Measurements from ENCODE around the gene ATXN10. TPM values are rescaled to one million over a fixed set of nuclear protein-coding genes. Genes with fewer than 3 reads are reported as not detected.

Gene ATXN10
- total RNA-seq, 2 experiments from 2014 or later: 43.8 to 48.0 TPM

- H3K27me3 Mint-ChIP-seq: no peaks in the 10 kb centered on the region
- no peak for ATAC-seq (ENCODE audit: poor library complexity)
- no peaks in the 10 kb centered on the region for H3K9me3 Mint-ChIP-seq
- no peak overlapping the region for H3K4me3 Mint-ChIP-seq
- H3K4me1 ChIP-seq (ENCODE audit: insufficient read depth, low read length): no peaks in the 10 kb centered on the region
- H3K36me3 ChIP-seq (ENCODE audit: insufficient read depth, low read length): peaks cover 22% of the 10 kb centered on the region
- no peaks in the 10 kb centered on the region for H3K4me1 Mint-ChIP-seq (ENCODE audit: low read depth)
- intact Hi-C loops (cut with DNase I, micrococcal nuclease): no loop called here
- H3K27ac Mint-ChIP-seq: no peak overlapping the region
- H3K9me3 ChIP-seq (ENCODE audit: control insufficient read depth in 1 of 2, insufficient read depth in 1 of 2, low read length in 2 of 2): no peaks in the 10 kb centered on the region
- TF ChIP-seq, protein P1, sequence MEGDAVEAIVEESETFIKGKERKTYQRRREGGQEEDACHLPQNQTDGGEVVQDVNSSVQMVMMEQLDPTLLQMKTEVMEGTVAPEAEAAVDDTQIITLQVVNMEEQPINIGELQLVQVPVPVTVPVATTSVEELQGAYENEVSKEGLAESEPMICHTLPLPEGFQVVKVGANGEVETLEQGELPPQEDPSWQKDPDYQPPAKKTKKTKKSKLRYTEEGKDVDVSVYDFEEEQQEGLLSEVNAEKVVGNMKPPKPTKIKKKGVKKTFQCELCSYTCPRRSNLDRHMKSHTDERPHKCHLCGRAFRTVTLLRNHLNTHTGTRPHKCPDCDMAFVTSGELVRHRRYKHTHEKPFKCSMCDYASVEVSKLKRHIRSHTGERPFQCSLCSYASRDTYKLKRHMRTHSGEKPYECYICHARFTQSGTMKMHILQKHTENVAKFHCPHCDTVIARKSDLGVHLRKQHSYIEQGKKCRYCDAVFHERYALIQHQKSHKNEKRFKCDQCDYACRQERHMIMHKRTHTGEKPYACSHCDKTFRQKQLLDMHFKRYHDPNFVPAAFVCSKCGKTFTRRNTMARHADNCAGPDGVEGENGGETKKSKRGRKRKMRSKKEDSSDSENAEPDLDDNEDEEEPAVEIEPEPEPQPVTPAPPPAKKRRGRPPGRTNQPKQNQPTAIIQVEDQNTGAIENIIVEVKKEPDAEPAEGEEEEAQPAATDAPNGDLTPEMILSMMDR (IDR thresholded peaks at IDR 0.05): no peak
- no peak for DNase-seq
- H3K4me3 ChIP-seq (ENCODE audit: low read length): no peak overlapping the region
- H3K27me3 ChIP-seq (ENCODE audit: control insufficient read depth in 1 of 2, insufficient read depth in 2 of 2, low read length in 2 of 2): no peaks in the 10 kb centered on the region
- H3K27ac ChIP-seq (ENCODE audit: low read depth in 1 of 2, low read length in 2 of 2): no peak overlapping the region
- ChIA-PET CTCF (no interaction called here), POLR2A (no interaction called here)
- H3K36me3 Mint-ChIP-seq (ENCODE audit: low read depth): peaks cover 64% of the 10 kb centered on the region
These were observed 147.7 kb downstream of the ATXN10 start for GRCh38 chr22:45819305-45819704.

DNA sequence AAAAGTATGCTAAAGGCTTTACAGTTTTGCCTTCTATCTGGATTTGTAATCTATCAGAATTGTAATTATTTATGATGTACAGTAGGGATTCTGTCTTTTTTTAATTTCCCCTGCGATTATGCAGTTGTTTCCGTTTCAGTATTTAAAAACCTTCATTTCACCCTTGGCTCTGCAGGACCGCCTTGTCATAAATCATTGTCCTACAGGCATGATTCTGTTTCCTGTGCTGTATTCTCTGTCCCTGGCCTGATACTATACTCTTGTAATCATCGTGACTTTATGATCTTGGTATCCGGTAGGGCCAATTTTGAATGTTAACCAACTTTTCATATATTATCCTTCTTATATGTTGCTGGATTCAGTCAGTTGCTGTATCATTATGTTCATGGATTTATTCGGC, 151.7 kb downstream of the ATXN10 start:
- Histone ChIP-seq H3K27me3 (ENCODE audit: control insufficient read depth in 1 of 2, insufficient read depth in 2 of 2, low read length in 2 of 2) (no peaks in the 10 kb centered on the region), H3K36me3 (ENCODE audit: insufficient read depth, low read length) (peaks cover 21% of the 10 kb centered on the region), H3K4me3 (ENCODE audit: low read length) (no peak overlapping the region), H3K9me3 (ENCODE audit: control insufficient read depth in 1 of 2, insufficient read depth in 1 of 2, low read length in 2 of 2) (peaks cover 0 to 3% of the 10 kb centered on the region in 2 experiments), H3K4me1 (ENCODE audit: insufficient read depth, low read length) (no peaks in the 10 kb centered on the region), H3K27ac (ENCODE audit: low read depth in 1 of 2, low read length in 2 of 2) (no peak overlapping the region)
- no peak for ATAC-seq (ENCODE audit: poor library complexity)
- POLR2A ChIA-PET: no interaction called here
- TF ChIP-seq, protein P1 (IDR thresholded peaks at IDR 0.05): no peak
- Mint-ChIP-seq H3K36me3 (ENCODE audit: low read depth) (peaks cover 62% of the 10 kb centered on the region), H3K27ac (no peak overlapping the region), H3K4me1 (ENCODE audit: low read depth) (no peaks in the 10 kb centered on the region), H3K27me3 (no peaks in the 10 kb centered on the region), H3K4me3 (no peak overlapping the region), H3K9me3 (no peaks in the 10 kb centered on the region)
- intact Hi-C loops (cut with DNase I, micrococcal nuclease): no loop called here
- CTCF ChIA-PET: no interaction called here
- DNase-seq: no peak

DNA sequence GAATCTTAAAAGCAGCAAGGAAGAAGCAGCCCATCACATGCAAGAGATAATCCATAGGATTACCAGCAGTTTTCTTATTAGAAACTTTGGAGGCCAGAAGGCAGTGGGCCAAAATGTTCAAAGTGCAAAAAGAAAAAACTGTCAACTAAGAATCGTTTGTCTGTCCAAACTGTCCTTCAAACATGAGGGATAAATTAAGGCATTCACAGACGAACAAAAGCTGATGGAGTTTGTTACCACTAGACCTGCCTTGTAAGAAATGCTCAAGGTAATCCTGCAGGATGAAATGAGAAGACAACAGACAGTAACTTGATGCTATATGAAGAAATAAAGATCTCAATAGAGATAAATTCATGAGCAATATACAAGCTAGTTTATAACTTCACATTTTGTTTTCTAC, 154.9 kb downstream of the ATXN10 start:
- H3K27me3 Mint-ChIP-seq: no peaks in the 10 kb centered on the region
- ChIA-PET CTCF (no interaction called here), POLR2A (no interaction called here)
- Histone ChIP-seq H3K36me3 (ENCODE audit: insufficient read depth, low read length) (peaks cover 13% of the 10 kb centered on the region), H3K4me3 (ENCODE audit: low read length) (no peak overlapping the region), H3K9me3 (ENCODE audit: control insufficient read depth in 1 of 2, insufficient read depth in 1 of 2, low read length in 2 of 2) (peaks cover 0 to 3% of the 10 kb centered on the region in 2 experiments), H3K4me1 (ENCODE audit: insufficient read depth, low read length) (no peaks in the 10 kb centered on the region), H3K27ac (ENCODE audit: low read depth in 1 of 2, low read length in 2 of 2) (no peak overlapping the region), H3K27me3 (ENCODE audit: control insufficient read depth in 1 of 2, insufficient read depth in 2 of 2, low read length in 2 of 2) (no peaks in the 10 kb centered on the region)
- no peak for DNase-seq
- no peak overlapping the region for H3K27ac Mint-ChIP-seq
- intact Hi-C loops (cut with DNase I, micrococcal nuclease): no loop called here
- TF ChIP-seq, protein P1 (IDR thresholded peaks at IDR 0.05): no peak
- H3K4me3 Mint-ChIP-seq: no peak overlapping the region
- no peaks in the 10 kb centered on the region for H3K9me3 Mint-ChIP-seq
- no peaks in the 10 kb centered on the region for H3K4me1 Mint-ChIP-seq (ENCODE audit: low read depth)
- peaks cover 60% of the 10 kb centered on the region for H3K36me3 Mint-ChIP-seq (ENCODE audit: low read depth)
- no peak for ATAC-seq (ENCODE audit: poor library complexity)
